Fibroblast of lung (primary cell): ENCODE results near the gene MTMR3. TPM values are rescaled to one million over a fixed set of nuclear protein-coding genes. Genes with fewer than 3 reads are reported as not detected.
A peak's percentile ranks its signal among the peaks of the same experiment; 100 is the strongest.

ENCODE experiments used
- DNase-seq, 2 donors: peaks; one replicate each; pipeline versions ENCODE4 v3.0.0 to v3.0.0-alpha.2; 2010; ENCODE audit warnings: low read depth in 2 of 2
- H2AFZ ChIP-seq: 2 replicates; pipeline ENCODE4 v1.5.1; 2012; ENCODE audit warnings: low read length, control low read depth, inconsistent platforms
- H3K27ac ChIP-seq: 2 replicates; pipeline ENCODE4 v1.5.1; 2011; ENCODE audit warnings: low read length, control low read depth; ENCODE audit not compliant: insufficient read depth
- H3K27me3 ChIP-seq: 2 replicates; pipeline ENCODE4 v1.5.1; 2011; ENCODE audit warnings: mild to moderate bottlenecking, low read length; ENCODE audit not compliant: control insufficient read depth, insufficient read depth
- H3K36me3 ChIP-seq: 2 replicates; pipeline ENCODE4 v1.5.1; 2011; ENCODE audit warnings: low read length; ENCODE audit not compliant: control insufficient read depth, insufficient read depth
- H3K4me1 ChIP-seq: 2 replicates; pipeline ENCODE4 v1.5.1; 2011; ENCODE audit warnings: low read length; ENCODE audit not compliant: control insufficient read depth, insufficient read depth; ENCODE audit errors: extremely low read depth
- H3K4me2 ChIP-seq: 2 replicates; pipeline ENCODE4 v1.5.1; 2011; ENCODE audit warnings: low read length, control low read depth; ENCODE audit not compliant: insufficient read depth; ENCODE audit errors: extremely low read depth
- H3K4me3 ChIP-seq, 4 experiments: fragments of 200-600 bp in 1 of 4; sonication (generic) in 1 of 4; replicated peaks in 1 of 4; 2 replicates each; pipeline ENCODE4 v1.5.1; 2011 to 2016; ENCODE audit warnings: low read length in 4 of 4, low read depth in 3 of 4, mild to moderate bottlenecking in 3 of 4, control low read depth in 2 of 4, inconsistent platforms in 1 of 4, mixed read lengths in 1 of 4; ENCODE audit not compliant: insufficient read depth in 1 of 4; ENCODE audit errors: control extremely low read depth in 1 of 4
- H3K79me2 ChIP-seq: 2 replicates; pipeline ENCODE4 v1.5.1; 2012; ENCODE audit warnings: mild to moderate bottlenecking, low read length, inconsistent platforms; ENCODE audit not compliant: control insufficient read depth, insufficient read depth
- H3K9ac ChIP-seq: 2 replicates; pipeline ENCODE4 v1.5.1; 2011; ENCODE audit warnings: mild to moderate bottlenecking, low read length, control low read depth; ENCODE audit not compliant: insufficient read depth
- H3K9me3 ChIP-seq: 2 replicates; pipeline ENCODE4 v1.5.1; 2012; ENCODE audit warnings: low read depth, low read length; ENCODE audit not compliant: control insufficient read depth, insufficient read depth
- H4K20me1 ChIP-seq: 2 replicates; pipeline ENCODE4 v1.5.1; 2011; ENCODE audit warnings: low read length; ENCODE audit not compliant: control insufficient read depth, insufficient read depth; ENCODE audit errors: extremely low read depth
- EZH2 ChIP-seq: IDR thresholded peaks from 2 replicates; pipeline ENCODE4 v1.5.1; 2012; ENCODE audit warnings: low read length, control low read depth, mild to moderate bottlenecking; ENCODE audit errors: missing control alignments
- polyA plus RNA-seq, 2 donors: library from polyadenylated mRNA; depleted of rRNA in 1 of 2; stranded (reverse) in 1 of 2; unstranded in 1 of 2; fragments of >200 nt; gene quantifications; 2 replicates each; pipeline ENCODE4 v1.2.1, GENCODE V29; 2011 to 2012; ENCODE audit warnings: missing spikeins in 1 of 2
- total RNA-seq: library from RNA; depleted of rRNA; stranded (reverse); fragments of >200 nt; gene quantifications from 2 replicates; pipeline ENCODE4 v1.2.1, GENCODE V29; 2014
- TF ChIP-seq, protein P1 (sequence below), 2 donors: IDR thresholded peaks in 1 of 2; conservative IDR thresholded peaks in 1 of 2; 1 replicate in 1 of 2; 2 replicates in 1 of 2; pipeline ENCODE4 v1.5.1; 2011 to 2012; ENCODE audit warnings: low read length in 2 of 2, control low read depth in 1 of 2, inconsistent platforms in 1 of 2, low read depth in 1 of 2, mild to moderate bottlenecking in 1 of 2

MTMR3 gene
- total and polyA plus RNA-seq, 2 donors (not counting 1 experiment from before 2014, with no cell fraction given), result 15.0 to 31.2 TPM

DNA sequence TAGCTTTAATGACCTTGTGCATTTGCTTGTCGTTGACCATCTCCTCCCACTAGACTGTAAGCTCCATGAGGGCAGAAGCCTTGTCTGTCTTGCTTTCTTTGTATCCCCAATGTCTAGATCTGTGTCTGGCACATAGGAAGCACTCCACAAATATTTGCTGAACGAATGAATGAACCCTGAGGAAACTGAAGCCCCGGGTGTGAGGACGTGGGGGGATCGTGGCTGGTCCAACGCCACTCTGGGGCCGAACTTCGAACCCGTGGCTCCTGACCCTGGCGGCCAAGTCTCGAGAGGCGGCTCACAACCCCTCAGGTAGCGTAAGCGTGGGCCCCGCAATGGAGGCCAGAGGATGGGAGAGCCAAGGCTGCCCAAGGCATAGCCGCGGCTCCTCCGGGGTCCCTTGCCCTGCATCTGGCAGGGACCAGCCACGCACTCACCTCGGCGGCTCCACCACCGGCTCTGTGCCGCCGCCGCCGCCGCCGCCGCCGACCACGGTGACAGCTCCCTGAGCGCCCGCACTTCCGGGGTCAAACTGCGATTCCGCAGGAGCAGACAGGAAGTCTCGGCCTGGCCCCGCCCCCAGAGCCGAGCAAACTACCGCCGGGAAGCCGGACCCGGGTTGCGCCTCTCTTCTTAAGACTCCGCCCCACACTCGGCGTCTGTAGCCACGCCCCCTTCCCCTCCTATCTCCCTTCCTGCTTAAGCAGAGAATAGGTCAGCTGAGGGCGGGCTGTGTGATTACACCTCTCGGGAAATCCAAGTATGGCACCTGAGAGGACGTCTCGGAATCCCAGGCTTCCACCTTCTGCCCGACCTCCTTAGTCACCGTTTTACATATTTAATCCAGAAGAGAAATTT is 45.0 kb upstream of the MTMR3 start, which contains the start of gene ASCC2:
Gene ASCC2 (minus strand): TSS at position 534 of the 858 bp plus-strand sequence. CDS start 5,949 bp downstream, outside the sequence.
- Histone ChIP-seq H4K20me1 (no peaks in the 10 kb centered on the region), H3K4me1 (peaks cover 2% of the 10 kb centered on the region), H3K9me3 (no peaks in the 10 kb centered on the region), H3K27ac (peak within 1 kb of the TSS; percentile 86), H3K79me2 (peaks cover 14% of the 10 kb centered on the region), H3K36me3 (no peaks in the 10 kb centered on the region), H3K9ac (peak within 1 kb of the TSS; percentile 78), H3K4me2 (peak within 1 kb of the TSS; percentile 99), H3K4me3 (peak within 1 kb of the TSS; percentile 93 to 100 (median 100)), H3K27me3 (no peaks in the 10 kb centered on the region), H2AFZ (peak within 1 kb of the TSS; percentile 93)
- peak; percentile 93 to 95 for DNase-seq
- no peak for TF ChIP-seq EZH2
- TF ChIP-seq, protein P1, sequence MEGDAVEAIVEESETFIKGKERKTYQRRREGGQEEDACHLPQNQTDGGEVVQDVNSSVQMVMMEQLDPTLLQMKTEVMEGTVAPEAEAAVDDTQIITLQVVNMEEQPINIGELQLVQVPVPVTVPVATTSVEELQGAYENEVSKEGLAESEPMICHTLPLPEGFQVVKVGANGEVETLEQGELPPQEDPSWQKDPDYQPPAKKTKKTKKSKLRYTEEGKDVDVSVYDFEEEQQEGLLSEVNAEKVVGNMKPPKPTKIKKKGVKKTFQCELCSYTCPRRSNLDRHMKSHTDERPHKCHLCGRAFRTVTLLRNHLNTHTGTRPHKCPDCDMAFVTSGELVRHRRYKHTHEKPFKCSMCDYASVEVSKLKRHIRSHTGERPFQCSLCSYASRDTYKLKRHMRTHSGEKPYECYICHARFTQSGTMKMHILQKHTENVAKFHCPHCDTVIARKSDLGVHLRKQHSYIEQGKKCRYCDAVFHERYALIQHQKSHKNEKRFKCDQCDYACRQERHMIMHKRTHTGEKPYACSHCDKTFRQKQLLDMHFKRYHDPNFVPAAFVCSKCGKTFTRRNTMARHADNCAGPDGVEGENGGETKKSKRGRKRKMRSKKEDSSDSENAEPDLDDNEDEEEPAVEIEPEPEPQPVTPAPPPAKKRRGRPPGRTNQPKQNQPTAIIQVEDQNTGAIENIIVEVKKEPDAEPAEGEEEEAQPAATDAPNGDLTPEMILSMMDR (conservative IDR thresholded peaks at IDR 0.05 in 1 of 2, IDR thresholded peaks at IDR 0.05 in 1 of 2; ENCODE audit: low read depth in 1 of 2, low read length in 2 of 2), result no peak

DNA sequence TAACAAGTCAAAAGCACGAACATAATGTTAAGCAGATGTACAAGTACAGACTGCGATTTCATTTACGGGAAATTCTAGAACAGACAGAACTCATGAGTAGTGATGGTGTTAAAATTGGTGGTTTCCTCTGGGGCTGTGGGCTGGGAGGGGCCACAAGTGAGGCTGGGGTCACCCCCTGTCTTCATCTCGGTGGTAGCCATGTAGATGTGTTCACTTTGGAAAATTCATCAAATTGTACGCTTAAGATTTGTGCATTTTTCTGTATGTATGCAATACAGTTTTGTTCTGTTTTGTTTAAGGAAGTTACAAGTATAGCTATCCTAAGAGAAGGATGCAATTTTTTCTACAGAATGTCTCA is 44.4 kb upstream of the MTMR3 start:
- no peak overlapping the region for H3K9ac ChIP-seq
- H3K27me3 ChIP-seq, result no peaks in the 10 kb centered on the region
- no peaks in the 10 kb centered on the region for H4K20me1 ChIP-seq
- peak overlapping the region; percentile 55 for H3K4me2 ChIP-seq
- TF ChIP-seq, protein P1 (conservative IDR thresholded peaks at IDR 0.05 in 1 of 2, IDR thresholded peaks at IDR 0.05 in 1 of 2; ENCODE audit: low read depth in 1 of 2, low read length in 2 of 2), result no peak
- no peak for TF ChIP-seq EZH2
- DNase-seq, result no peak
- H3K9me3 ChIP-seq, result no peaks in the 10 kb centered on the region
- peak overlapping the region; percentile 87 for H2AFZ ChIP-seq
- H3K36me3 ChIP-seq, result no peaks in the 10 kb centered on the region
- H3K4me1 ChIP-seq, result peaks cover 7% of the 10 kb centered on the region
- peaks cover 14% of the 10 kb centered on the region for H3K79me2 ChIP-seq
- peak overlapping the region; percentile 86 for H3K27ac ChIP-seq
- peak overlapping the region; percentile 73 to 100 (median 96) for H3K4me3 ChIP-seq

DNA sequence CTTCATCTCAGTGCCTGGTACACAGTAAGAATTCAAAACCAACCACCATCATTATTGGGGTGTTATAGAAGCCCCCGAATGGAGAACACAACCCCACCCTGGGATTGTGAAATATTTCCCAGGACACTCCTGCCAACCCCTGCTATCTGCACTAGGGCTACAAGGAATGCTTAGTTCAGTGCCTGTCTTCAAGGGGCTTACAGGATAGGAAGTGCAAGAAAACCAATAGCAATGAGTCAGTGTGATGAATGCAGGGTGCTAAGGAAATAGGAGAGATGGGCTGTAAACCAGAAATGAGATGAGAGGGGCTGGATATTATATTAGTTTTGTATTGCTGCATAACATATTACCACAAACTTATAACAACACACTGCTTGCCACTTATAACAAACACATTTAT is 43.9 kb upstream of the MTMR3 start:
- peak overlapping the region; percentile 86 for H3K27ac ChIP-seq
- no peaks in the 10 kb centered on the region for H3K36me3 ChIP-seq
- H3K9ac ChIP-seq, result no peak overlapping the region
- no peaks in the 10 kb centered on the region for H3K27me3 ChIP-seq
- no peak for TF ChIP-seq EZH2
- TF ChIP-seq, protein P1 (conservative IDR thresholded peaks at IDR 0.05 in 1 of 2, IDR thresholded peaks at IDR 0.05 in 1 of 2; ENCODE audit: low read depth in 1 of 2, low read length in 2 of 2), result no peak
- no peak overlapping the region for H3K4me3 ChIP-seq
- H3K79me2 ChIP-seq, result peaks cover 14% of the 10 kb centered on the region
- no peaks in the 10 kb centered on the region for H3K9me3 ChIP-seq
- H4K20me1 ChIP-seq, result no peaks in the 10 kb centered on the region
- DNase-seq, result no peak
- H2AFZ ChIP-seq, result no peak overlapping the region
- peaks cover 9% of the 10 kb centered on the region for H3K4me1 ChIP-seq
- H3K4me2 ChIP-seq, result no peak overlapping the region
